Tibial nerve (tissue), 4 donors: ENCODE measurements around the gene RAE1. TPM values are rescaled to one million over a fixed set of nuclear protein-coding genes. Genes with fewer than 3 reads are reported as not detected.
A peak's percentile ranks its signal among the peaks of the same experiment; 100 is the strongest.

Source experiments
- DNase-seq, 2 donors: peaks; one replicate each; pipeline ENCODE4 v3.0.0-alpha.2; 2019; ENCODE audit warnings: low spot score in 2 of 2
- H3K27ac ChIP-seq, 4 donors: fragments of 200-600 bp; sonication (generic) in 3 of 4; one replicate each; pipeline ENCODE4 v1.5.1; 2017 to 2019; ENCODE audit warnings: mild to moderate bottlenecking in 1 of 4
- H3K27me3 ChIP-seq, 2 donors: fragments of 200-600 bp; sonication (generic) in 1 of 2; one replicate each; pipeline versions ENCODE4 v1.5.1 to v1.6.0; 2017 to 2019
- H3K36me3 ChIP-seq, 3 donors: fragments of 200-600 bp; sonication (generic); one replicate each; pipeline ENCODE4 v1.5.1; 2018 to 2019
- H3K4me1 ChIP-seq, 4 donors: fragments of 200-600 bp; sonication (generic) in 3 of 4; one replicate each; pipeline ENCODE4 v1.5.1; 2017 to 2019
- H3K4me3 ChIP-seq, 4 donors: fragments of 200-600 bp; sonication (generic) in 3 of 4; one replicate each; pipeline ENCODE4 v1.5.1; 2017 to 2019; ENCODE audit warnings: mild to moderate bottlenecking in 1 of 4, moderate library complexity in 1 of 4
- H3K9me3 ChIP-seq, 4 donors: fragments of 200-600 bp; sonication (generic) in 3 of 4; one replicate each; pipeline ENCODE4 v1.5.1; 2017 to 2019
- EP300 ChIP-seq, 2 donors: sonication (generic); formaldehyde crosslinking; IDR thresholded peaks; one replicate each; pipeline ENCODE4 v1.6.1; 2017; ENCODE audit warnings: antibody characterized with exemption in 2 of 2, mild to moderate bottlenecking in 1 of 2
- POLR2A ChIP-seq, 2 donors: fragments of 450-650 bp; IDR thresholded peaks; one replicate each; pipeline ENCODE4 v1.6.1; 2017; ENCODE audit warnings: antibody characterized with exemption in 2 of 2, mild to moderate bottlenecking in 2 of 2, moderate library complexity in 2 of 2
- WGBS, 2 donors: methylation state at CpG; one replicate each; pipeline ENCODE4 v1.1.5; 2018; 5-methylcytosine and 5-hydroxymethylcytosine counted together
- total RNA-seq, 4 donors: library from RNA; depleted of rRNA; stranded (reverse); fragments of >200 nt; gene quantifications; one replicate each; pipeline ENCODE4 v1.1.0, GENCODE V29; 2016
- TF ChIP-seq, protein P1 (sequence below), 5 experiments: fragments of 200-600 bp in 3 of 5; fragments of 450-650 bp in 2 of 5; sonication (generic) in 3 of 5; IDR thresholded peaks; one replicate each; pipeline ENCODE4 v1.5.1; 2016 to 2019; ENCODE audit warnings: antibody characterized with exemption in 5 of 5, mild to moderate bottlenecking in 3 of 5, moderate library complexity in 2 of 5

Gene RAE1
- total RNA-seq, 4 donors from 2014 or later, result 12.6 to 20.9 (median 19.0) TPM

DNA sequence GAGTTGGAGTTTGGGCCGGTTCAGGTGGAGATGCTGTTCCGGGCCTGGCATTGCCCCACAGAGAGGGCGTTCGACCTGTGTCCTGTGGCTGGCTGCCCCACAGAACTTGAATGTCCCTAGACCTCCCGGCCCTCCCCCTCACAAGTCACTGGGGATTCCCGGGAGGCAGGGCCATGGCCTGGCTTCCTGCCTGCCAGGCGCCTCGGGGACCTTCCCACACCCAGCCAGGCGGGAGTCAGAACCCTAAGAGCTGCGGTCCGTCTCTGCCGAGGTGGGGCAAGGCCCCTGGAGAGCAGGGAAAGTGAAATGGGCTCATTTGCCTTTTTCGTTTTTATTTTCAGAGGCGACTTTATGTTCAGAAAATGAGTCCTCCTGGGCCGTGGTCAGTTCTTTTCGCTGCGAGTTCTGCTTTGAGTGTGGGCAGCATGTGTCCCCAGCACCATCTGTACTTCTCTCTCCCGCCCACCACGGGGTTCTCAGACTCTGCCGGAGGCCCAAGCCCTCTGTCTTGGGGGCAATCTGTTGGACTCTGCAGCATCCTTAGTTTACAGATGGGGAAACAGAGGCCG lies 48.6 kb downstream of the RAE1 start:
- Histone ChIP-seq H3K36me3 (peaks cover 0 to 48% (median 0%) of the 10 kb centered on the region in 3 donors), H3K27me3 (no peaks in the 10 kb centered on the region), H3K27ac (peak overlapping the region; percentile 64 to 88 (median 85)), H3K9me3 (no peaks in the 10 kb centered on the region), H3K4me3 (peak overlapping the region in 1 of 4 donors; percentile 4), H3K4me1 (peaks cover 0 to 63% (median 57%) of the 10 kb centered on the region in 4 donors)
- TF ChIP-seq POLR2A (IDR thresholded peaks at IDR 0.05) (no peak), EP300 (IDR thresholded peaks at IDR 0.05) (peak in 1 of 2 donors; percentile 7)
- no peak for DNase-seq
- 38 to 39% methylated on average over 15 to 21 of the region's 21 CpGs for WGBS, 2 donors

DNA sequence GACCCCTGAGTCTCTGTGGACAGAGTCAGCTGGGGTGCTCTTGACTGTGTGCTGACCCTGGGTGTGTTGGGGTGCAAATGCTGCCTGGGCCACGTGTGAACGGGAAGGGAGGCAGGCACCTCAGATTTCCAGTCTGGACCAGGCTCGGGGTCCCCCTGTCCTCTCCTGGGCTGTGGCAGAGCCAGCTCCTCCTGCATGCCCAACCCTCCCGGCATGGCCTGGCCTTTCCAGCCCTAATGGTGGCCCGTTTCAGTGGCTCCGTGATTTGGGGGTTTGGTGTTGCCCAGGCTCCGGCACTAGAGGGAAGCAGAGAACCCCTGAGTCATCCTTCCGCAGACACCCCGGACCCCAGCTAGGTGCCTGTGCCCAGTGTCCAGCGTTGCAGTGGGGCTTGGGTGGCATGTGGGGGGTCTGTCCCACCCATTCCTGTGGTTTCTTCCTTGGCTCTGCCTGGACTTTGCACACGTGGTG lies 49.2 kb downstream of the RAE1 start:
- TF ChIP-seq, protein P1, sequence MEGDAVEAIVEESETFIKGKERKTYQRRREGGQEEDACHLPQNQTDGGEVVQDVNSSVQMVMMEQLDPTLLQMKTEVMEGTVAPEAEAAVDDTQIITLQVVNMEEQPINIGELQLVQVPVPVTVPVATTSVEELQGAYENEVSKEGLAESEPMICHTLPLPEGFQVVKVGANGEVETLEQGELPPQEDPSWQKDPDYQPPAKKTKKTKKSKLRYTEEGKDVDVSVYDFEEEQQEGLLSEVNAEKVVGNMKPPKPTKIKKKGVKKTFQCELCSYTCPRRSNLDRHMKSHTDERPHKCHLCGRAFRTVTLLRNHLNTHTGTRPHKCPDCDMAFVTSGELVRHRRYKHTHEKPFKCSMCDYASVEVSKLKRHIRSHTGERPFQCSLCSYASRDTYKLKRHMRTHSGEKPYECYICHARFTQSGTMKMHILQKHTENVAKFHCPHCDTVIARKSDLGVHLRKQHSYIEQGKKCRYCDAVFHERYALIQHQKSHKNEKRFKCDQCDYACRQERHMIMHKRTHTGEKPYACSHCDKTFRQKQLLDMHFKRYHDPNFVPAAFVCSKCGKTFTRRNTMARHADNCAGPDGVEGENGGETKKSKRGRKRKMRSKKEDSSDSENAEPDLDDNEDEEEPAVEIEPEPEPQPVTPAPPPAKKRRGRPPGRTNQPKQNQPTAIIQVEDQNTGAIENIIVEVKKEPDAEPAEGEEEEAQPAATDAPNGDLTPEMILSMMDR (IDR thresholded peaks at IDR 0.05), result peak in 2 of 5 experiments; percentile 10 to 23
- TF ChIP-seq EP300 (IDR thresholded peaks at IDR 0.05), result no peak
- Histone ChIP-seq H3K27ac (peak overlapping the region; percentile 64 to 88 (median 85)), H3K9me3 (no peaks in the 10 kb centered on the region), H3K36me3 (peaks cover 0 to 54% (median 0%) of the 10 kb centered on the region in 3 donors), H3K4me1 (peaks cover 0 to 57% (median 51%) of the 10 kb centered on the region in 4 donors), H3K4me3 (no peak overlapping the region), H3K27me3 (no peaks in the 10 kb centered on the region)
- DNase-seq, result no peak
- 59 to 65% methylated on average over 6 to 11 of the region's 11 CpGs for WGBS, 2 donors

DNA sequence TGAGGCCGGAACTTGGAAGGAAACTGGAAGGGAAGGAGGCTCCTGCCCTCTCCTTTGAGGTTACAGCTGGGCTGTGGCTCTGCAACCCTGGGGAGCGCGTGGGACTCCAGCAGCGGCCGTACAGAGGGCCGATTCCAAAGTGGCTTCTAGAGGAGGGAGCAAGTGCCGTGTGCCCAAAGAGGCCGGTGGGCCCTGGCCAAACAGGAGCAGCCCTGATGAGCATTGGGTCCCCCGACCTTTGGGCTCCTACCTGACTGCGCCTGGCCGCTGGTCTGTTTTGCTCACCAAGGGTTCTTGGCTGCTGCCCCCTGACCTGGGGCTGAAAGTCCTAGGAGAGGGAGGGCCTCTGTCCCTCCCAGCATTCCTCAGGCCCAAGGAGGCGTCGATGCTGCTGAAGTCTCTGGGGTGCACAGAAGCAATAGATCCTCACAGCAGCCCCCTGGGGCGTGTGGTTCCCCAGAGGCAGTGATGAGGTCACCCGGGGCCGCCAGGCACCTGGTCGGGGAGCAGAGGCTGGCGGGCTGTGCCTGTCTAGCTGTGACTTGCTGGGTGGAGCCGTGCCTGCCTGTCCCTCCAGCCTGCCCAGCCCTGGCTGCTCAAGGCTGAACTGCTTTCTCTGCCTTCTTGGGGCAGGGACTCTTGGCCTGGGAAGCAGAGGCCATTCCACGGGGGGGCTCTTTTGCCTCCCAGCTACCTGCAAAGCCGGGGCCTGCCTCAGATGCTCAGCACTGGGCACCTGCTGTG lies 49.9 kb downstream of the RAE1 start:
- peaks cover 0 to 61% (median 0%) of the 10 kb centered on the region in 3 donors for H3K36me3 ChIP-seq
- DNase-seq, result no peak

GRCh38 chr20:57401565-57401918 lies 50.5 kb downstream of the RAE1 start:
- TF ChIP-seq POLR2A (IDR thresholded peaks at IDR 0.05) (no peak), EP300 (IDR thresholded peaks at IDR 0.05) (no peak)
- TF ChIP-seq, protein P1 (IDR thresholded peaks at IDR 0.05), result no peak
- peaks cover 0 to 61% (median 0%) of the 10 kb centered on the region in 3 donors for H3K36me3 ChIP-seq
- H3K27ac ChIP-seq, result peak overlapping the region in 1 of 4 donors; percentile 88
- no peaks in the 10 kb centered on the region for H3K9me3 ChIP-seq
- DNase-seq, result no peak
- peaks cover 0 to 47% (median 41%) of the 10 kb centered on the region in 4 donors for H3K4me1 ChIP-seq
- 94 to 97% methylated on average over 7 of the region's 7 CpGs for WGBS, 2 donors
- no peaks in the 10 kb centered on the region for H3K27me3 ChIP-seq
- no peak overlapping the region for H3K4me3 ChIP-seq

More for the DNA sequence above, 49.9 kb downstream of the RAE1 start:
- Histone ChIP-seq H3K27ac (peak overlapping the region in 2 of 4 donors; percentile 87 to 88), H3K4me3 (no peak overlapping the region), H3K27me3 (no peaks in the 10 kb centered on the region), H3K4me1 (peaks cover 0 to 51% (median 45%) of the 10 kb centered on the region in 4 donors), H3K9me3 (no peaks in the 10 kb centered on the region)
- WGBS, 2 donors, result 76 to 92% methylated on average over 14 to 15 of the region's 21 CpGs
- TF ChIP-seq POLR2A (IDR thresholded peaks at IDR 0.05) (no peak), EP300 (IDR thresholded peaks at IDR 0.05) (no peak)
- TF ChIP-seq, protein P1 (IDR thresholded peaks at IDR 0.05), result no peak

- TF ChIP-seq, protein P1 (IDR thresholded peaks at IDR 0.05), result no peak
- Histone ChIP-seq H3K27ac (no peak overlapping the region), H3K36me3 (peaks cover 0 to 61% (median 0%) of the 10 kb centered on the region in 3 donors), H3K4me1 (peaks cover 0 to 40% (median 38%) of the 10 kb centered on the region in 4 donors), H3K9me3 (no peaks in the 10 kb centered on the region), H3K27me3 (no peaks in the 10 kb centered on the region), H3K4me3 (no peak overlapping the region)
- WGBS, 2 donors, result 95 to 97% methylated on average over 29 to 32 of the region's 32 CpGs
- no peak for DNase-seq
Observed at GRCh38 chr20:57402206-57403125, 51.4 kb downstream of the RAE1 start.
